ENCODE measurements around the gene STARD3. TPM values are rescaled to one million over a fixed set of nuclear protein-coding genes. Genes with fewer than 3 reads are reported as not detected.
A peak's percentile ranks its signal among the peaks of the same experiment; 100 is the strongest.

Gene STARD3
- total and polyA plus RNA-seq, 2 of the 13 experiments (the other 11 are each of a cell fraction or from before 2014, with no cell fraction given): 34.6 to 100 TPM

GRCh38 chr17:39653662-39654331, 16.9 kb downstream of the STARD3 start (continued):
- TF ChIP-seq PTBP1 (IDR thresholded peaks at IDR 0.05; ENCODE audit: low read depth, low read length, poor library complexity, severe bottlenecking): no peak
- TF ChIP-seq SMAD9 (CRISPR knock-in tag; IDR thresholded peaks at IDR 0.05): no peak
- TF ChIP-seq CHCHD3 (CRISPR knock-in tag; IDR thresholded peaks at IDR 0.05): no peak
- no peak for TF ChIP-seq BCL6 (CRISPR knock-in tag; IDR thresholded peaks at IDR 0.05)
- TF ChIP-seq KLF11 (CRISPR knock-in tag; IDR thresholded peaks at IDR 0.05): no peak
- no peak for TF ChIP-seq ZMAT3 (CRISPR knock-in tag; conservative IDR thresholded peaks at IDR 0.05)
- no peak for TF ChIP-seq TRIM22 (IDR thresholded peaks at IDR 0.05)
- TF ChIP-seq SETDB1 (CRISPR knock-in tag; IDR thresholded peaks at IDR 0.05; ENCODE audit: borderline replicate concordance): no peak
- TF ChIP-seq REST (IDR thresholded peaks at IDR 0.05; ENCODE audit: borderline replicate concordance in 1 of 2, low read depth in 1 of 2, low read length in 2 of 2): no peak
- peak; percentile 72; the same call in 1 of the 2 replicates for TF ChIP-seq ZNF691 (CRISPR knock-in tag; IDR thresholded peaks at IDR 0.05; ENCODE audit: borderline replicate concordance, low read depth)
- no peak for TF ChIP-seq TP53 (CRISPR knock-in tag; conservative IDR thresholded peaks at IDR 0.05)
- no peak for TF ChIP-seq KLF9 (CRISPR knock-in tag; IDR thresholded peaks at IDR 0.05; ENCODE audit: low read depth)
- TF ChIP-seq ZNF672 (CRISPR knock-in tag; IDR thresholded peaks at IDR 0.05): no peak
- TF ChIP-seq ZSCAN31 (CRISPR knock-in tag; IDR thresholded peaks at IDR 0.05; ENCODE audit: low read depth): no peak
- TF ChIP-seq ZNF800 (CRISPR knock-in tag; IDR thresholded peaks at IDR 0.05): no peak
- peak; percentile 91; the same call in 1 of the 2 replicates for TF ChIP-seq THRA (CRISPR knock-in tag; IDR thresholded peaks at IDR 0.05; ENCODE audit: borderline replicate concordance)
- no peak for TF ChIP-seq ZNF326 (CRISPR knock-in tag; IDR thresholded peaks at IDR 0.05; ENCODE audit: borderline replicate concordance)
- peak; percentile 69; the same call in 1 of the 2 replicates for TF ChIP-seq ZNF556 (CRISPR knock-in tag; IDR thresholded peaks at IDR 0.05; ENCODE audit: borderline replicate concordance)
- no peak for TF ChIP-seq TFDP2 (CRISPR knock-in tag; IDR thresholded peaks at IDR 0.05)

Measured in HepG2 (cell line).